ENCODE measurements around the gene RYR2. TPM values are rescaled to one million over a fixed set of nuclear protein-coding genes. Genes with fewer than 3 reads are reported as not detected.

Gene RYR2
- total RNA-seq, 1 experiment from 2014 or later = 2.8 TPM

- Histone ChIP-seq H3K27ac (ENCODE audit: low read depth, low read length, poor library complexity, severe bottlenecking) (no peak overlapping the region), H3K9me3 (ENCODE audit: low read depth, low read length, poor library complexity, severe bottlenecking) (no peaks in the 10 kb centered on the region), H3K4me1 (ENCODE audit: insufficient read depth, low read length, poor library complexity, severe bottlenecking) (no peaks in the 10 kb centered on the region), H3K4me3 (ENCODE audit: low read depth, low read length, poor library complexity, severe bottlenecking) (no peak overlapping the region), H3K27me3 (replicated peaks; ENCODE audit: insufficient read depth, low read depth, low read length, poor library complexity) (no peaks in the 10 kb centered on the region), H3K36me3 (ENCODE audit: insufficient read depth, low read length, poor library complexity, severe bottlenecking) (no peaks in the 10 kb centered on the region)
- DNase-seq (ENCODE audit: low spot score) = no peak
- CTCF ChIA-PET = no interaction called here
- BruUV-seq (replicated peaks) = no TSS peak
- intact Hi-C loops (cut with micrococcal nuclease; ENCODE audit: unreplicated experiment) = loop anchor here (10.0 kb wide), 1 partner anchor 508 kb away; the partner anchor contains the start of gene RYR2
- TF ChIP-seq CTCF (conservative IDR thresholded peaks at IDR 0.05; ENCODE audit: low read depth, low read length) = no peak
- TF ChIP-seq EZH2 (IDR thresholded peaks at IDR 0.05; ENCODE audit: borderline replicate concordance, low read depth, low read length, poor library complexity, severe bottlenecking) = no peak
- POLR2A ChIA-PET (ENCODE audit: low non-redundant PET) = no interaction called here
Measured at GRCh38 chr1:237553078-237553477, 511.1 kb downstream of the RYR2 start.

- intact Hi-C loops (cut with micrococcal nuclease; ENCODE audit: unreplicated experiment) = loop anchor here (10.0 kb wide), 1 partner anchor 512 kb away; the partner anchor contains the start of gene RYR2
- no peak for DNase-seq (ENCODE audit: low spot score)
- ChIA-PET CTCF (interaction anchor here (0.6 to 0.7 kb wide), 2 partner anchors 22 to 948 kb away, joined by 4 to 5 read pairs; no protein-coding TSS in a partner anchor), POLR2A (ENCODE audit: low non-redundant PET) (no interaction called here)
- no peak overlapping the region for H3K4me3 ChIP-seq (ENCODE audit: low read depth, low read length, poor library complexity, severe bottlenecking)
- no peaks in the 10 kb centered on the region for H3K4me1 ChIP-seq (ENCODE audit: insufficient read depth, low read length, poor library complexity, severe bottlenecking)
- H3K27ac ChIP-seq (ENCODE audit: low read depth, low read length, poor library complexity, severe bottlenecking) = no peak overlapping the region
- H3K9me3 ChIP-seq (ENCODE audit: low read depth, low read length, poor library complexity, severe bottlenecking) = no peaks in the 10 kb centered on the region
- BruUV-seq (replicated peaks) = no TSS peak
- H3K27me3 ChIP-seq (replicated peaks; ENCODE audit: insufficient read depth, low read depth, low read length, poor library complexity) = no peaks in the 10 kb centered on the region
- no peaks in the 10 kb centered on the region for H3K36me3 ChIP-seq (ENCODE audit: insufficient read depth, low read length, poor library complexity, severe bottlenecking)
- TF ChIP-seq CTCF (conservative IDR thresholded peaks at IDR 0.05; ENCODE audit: low read depth, low read length) (no peak), EZH2 (IDR thresholded peaks at IDR 0.05; ENCODE audit: borderline replicate concordance, low read depth, low read length, poor library complexity, severe bottlenecking) (no peak)
Measured at GRCh38 chr1:237556911-237557310, 514.9 kb downstream of the RYR2 start.

GRCh38 chr1:237562242-237562823 lies 520.3 kb downstream of the RYR2 start:
- TF ChIP-seq CTCF (conservative IDR thresholded peaks at IDR 0.05; ENCODE audit: low read depth, low read length) = peak; percentile 55
- TF ChIP-seq EZH2 (IDR thresholded peaks at IDR 0.05; ENCODE audit: borderline replicate concordance, low read depth, low read length, poor library complexity, severe bottlenecking) = no peak
- ChIA-PET POLR2A (ENCODE audit: low non-redundant PET) (no interaction called here), CTCF (interaction anchor here (0.7 to 0.8 kb wide), 3 partner anchors 803 to 951 kb away, joined by 3 read pairs; no protein-coding TSS in a partner anchor)
- no peaks in the 10 kb centered on the region for H3K4me1 ChIP-seq (ENCODE audit: insufficient read depth, low read length, poor library complexity, severe bottlenecking)
- intact Hi-C loops (cut with micrococcal nuclease; ENCODE audit: unreplicated experiment) = loop anchor here (5.0 to 10.0 kb wide), 2 partner anchors 805 to 958 kb away; partner anchors contain the start of gene HEATR1
- no peak overlapping the region for H3K27ac ChIP-seq (ENCODE audit: low read depth, low read length, poor library complexity, severe bottlenecking)
- H3K27me3 ChIP-seq (replicated peaks; ENCODE audit: insufficient read depth, low read depth, low read length, poor library complexity) = no peaks in the 10 kb centered on the region
- BruUV-seq (replicated peaks) = no TSS peak
- H3K9me3 ChIP-seq (ENCODE audit: low read depth, low read length, poor library complexity, severe bottlenecking) = no peaks in the 10 kb centered on the region
- no peak overlapping the region for H3K4me3 ChIP-seq (ENCODE audit: low read depth, low read length, poor library complexity, severe bottlenecking)
- DNase-seq (ENCODE audit: low spot score) = peak; percentile 71
- H3K36me3 ChIP-seq (ENCODE audit: insufficient read depth, low read length, poor library complexity, severe bottlenecking) = no peaks in the 10 kb centered on the region

All from A673 (cell line).